Activated T-cell treated with anti-CD3 and anti-CD28 coated beads for 1 hour (primary cell): Measurements from ENCODE around the gene HAUS2.
"Not testable (repeated sequence)": the region's sequence is repeated elsewhere in the genome, so short reads cannot be mapped to it uniquely, and the experiment has no call there.

Experiments used
- DNase-seq: peaks from one replicate; pipeline ENCODE4 v3.0.0-alpha.2; 2020; ENCODE audit warnings: low read depth

The HAUS2 gene

DNA sequence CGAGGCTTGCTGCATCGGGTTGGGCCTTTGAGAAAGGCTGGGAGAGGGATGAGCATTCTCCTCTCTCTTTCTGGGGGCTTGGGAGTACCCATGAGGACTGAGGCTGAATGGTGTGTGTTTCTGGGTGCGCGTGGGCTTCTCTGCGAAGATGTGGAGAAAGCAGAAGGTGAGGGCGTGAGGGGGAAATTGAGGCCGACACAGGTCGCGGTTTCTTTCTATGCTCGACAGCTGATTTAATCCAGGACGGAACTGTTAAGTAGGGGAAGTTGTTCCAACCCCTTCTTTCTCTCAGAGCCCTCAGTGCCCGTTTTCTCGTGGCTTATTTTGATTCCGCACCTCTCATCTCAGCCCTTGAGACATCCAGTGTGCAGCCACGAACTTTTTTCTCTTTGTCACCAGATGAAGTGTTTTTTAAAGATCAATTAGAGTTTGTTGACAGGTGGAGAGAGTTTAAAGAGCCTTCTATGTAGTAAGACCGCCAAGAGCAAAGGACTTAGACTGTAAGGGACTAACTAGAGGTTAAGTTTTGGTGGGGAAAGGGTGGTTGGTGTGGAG, 27.5 kb downstream of the HAUS2 start:
- DNase-seq: no peak

DNA sequence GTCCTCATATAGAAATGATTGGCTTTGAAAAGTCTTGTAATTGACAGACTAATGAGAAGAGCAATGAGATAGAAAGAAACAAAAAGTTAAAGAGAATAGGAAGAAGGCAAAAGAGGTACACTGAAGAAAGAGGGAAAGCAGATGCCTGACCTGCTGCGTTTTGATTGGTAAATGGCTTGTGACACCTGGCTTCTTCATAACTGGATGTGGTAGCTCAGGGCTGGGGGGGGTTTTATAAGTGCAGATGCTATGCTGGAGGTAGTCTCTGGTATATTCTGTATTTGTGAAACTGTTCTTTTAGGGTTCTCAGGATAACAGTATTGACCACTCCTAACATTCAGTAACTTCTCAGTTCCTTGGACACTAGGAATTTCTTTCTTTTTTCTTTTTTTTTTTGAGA, 28.1 kb downstream of the HAUS2 start:
- no peak for DNase-seq

- DNase-seq: no peak
These were observed 28.9 kb downstream of the HAUS2 start for GRCh38 chr15:42577514-42578031.

DNA sequence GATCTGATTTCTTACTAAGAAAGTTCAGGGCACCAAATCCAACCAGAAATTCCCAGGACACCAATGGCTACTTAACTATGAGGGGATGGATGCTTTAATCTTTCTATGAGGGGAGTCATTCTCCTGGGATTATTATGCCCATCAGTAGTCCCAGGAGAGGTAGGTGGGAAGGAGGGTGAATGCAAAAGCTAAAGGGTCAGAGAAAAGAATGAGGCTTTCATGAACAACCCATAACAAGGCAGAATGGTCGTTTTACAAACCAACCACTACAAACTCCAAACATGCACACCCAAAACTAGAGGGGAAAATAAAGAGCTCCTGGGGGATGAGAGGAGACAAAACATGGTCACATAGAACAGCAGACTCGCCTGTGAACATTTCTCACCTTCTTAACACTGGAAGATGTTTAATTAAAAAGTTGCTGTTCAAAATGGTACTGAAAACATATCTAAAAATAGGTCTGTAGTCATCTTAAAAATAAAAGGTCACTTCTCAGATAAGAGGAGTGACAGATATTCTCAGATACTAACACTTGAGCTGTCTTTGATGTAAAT, 30.4 kb downstream of the HAUS2 start:
- DNase-seq: no peak

GRCh38 chr15:42581272-42581730, 32.7 kb downstream of the HAUS2 start:
- peak; percentile 68 for DNase-seq

GRCh38 chr15:42582569-42583375, 34.1 kb downstream of the HAUS2 start:
- DNase-seq: no peak

DNA sequence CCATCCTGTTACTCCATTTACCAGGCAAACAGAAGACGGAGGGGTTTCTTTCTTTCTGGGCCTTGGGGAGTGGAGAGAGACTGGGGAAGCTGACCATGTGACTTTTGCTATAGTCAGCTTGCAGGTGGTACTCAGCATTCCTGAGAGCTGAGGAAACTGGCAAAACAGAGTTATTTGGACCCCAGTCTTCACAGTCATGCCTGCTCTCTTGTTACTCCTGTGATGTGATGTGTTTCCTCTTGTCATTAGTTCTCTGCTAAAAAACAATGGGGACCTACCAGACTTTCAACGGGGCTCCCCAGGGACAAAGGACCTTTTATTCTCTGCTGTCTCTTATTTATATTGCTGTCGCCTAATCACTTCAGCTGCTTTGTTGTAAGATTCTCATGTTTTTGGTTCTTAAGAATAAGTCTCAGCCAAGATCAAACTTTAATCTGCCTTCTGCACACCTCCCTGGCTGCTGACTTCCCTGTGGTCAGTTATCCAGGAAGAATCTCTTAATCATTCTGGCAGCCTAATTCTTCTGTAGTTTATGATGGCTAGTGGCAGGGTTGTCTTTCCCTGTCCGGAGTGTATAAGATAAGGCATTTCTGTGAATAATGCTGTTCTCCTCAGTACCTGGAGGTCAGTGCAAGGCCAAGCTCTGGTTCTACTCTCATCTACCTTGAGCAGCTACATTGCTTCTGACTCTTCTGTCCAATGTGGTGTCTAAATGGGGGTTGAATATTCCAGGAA, 35.6 kb downstream of the HAUS2 start:
- no peak for DNase-seq

- no peak for DNase-seq
These were observed 42.1 kb downstream of the HAUS2 start for GRCh38 chr15:42590619-42591237.

GRCh38 chr15:42591238-42591934, 42.7 kb downstream of the HAUS2 start:
- no peak for DNase-seq

- DNase-seq: no peak
These were observed 44.1 kb downstream of the HAUS2 start for GRCh38 chr15:42592716-42593115.

DNA sequence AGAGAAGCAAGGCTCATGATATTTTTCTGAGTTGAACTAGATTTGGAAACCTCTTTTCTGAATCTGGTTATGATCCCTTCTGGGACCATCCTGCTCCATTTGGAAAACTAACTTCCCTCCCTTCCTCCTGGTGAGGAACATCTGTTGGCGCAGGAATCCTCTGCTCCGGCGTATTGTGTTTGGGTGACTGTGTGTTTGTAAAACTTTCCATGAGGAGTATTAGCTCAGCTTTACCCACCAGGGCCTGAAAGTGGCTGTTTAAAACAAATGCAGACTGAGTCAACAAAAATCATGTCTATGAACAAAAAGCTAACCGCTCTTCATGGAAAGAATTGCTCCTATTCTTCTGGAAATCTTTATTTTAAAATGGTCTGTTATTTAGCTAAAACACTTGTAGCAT, 44.5 kb downstream of the HAUS2 start:
- no peak for DNase-seq

GRCh38 chr15:42594095-42594494, 45.5 kb downstream of the HAUS2 start:
- DNase-seq: no peak

- DNase-seq: no peak
These were observed 47.1 kb downstream of the HAUS2 start for GRCh38 chr15:42595626-42596240.

- not testable (repeated sequence) for DNase-seq
These were observed 52.7 kb downstream of the HAUS2 start for GRCh38 chr15:42601316-42601715.

GRCh38 chr15:42602501-42602900, 53.9 kb downstream of the HAUS2 start:
- DNase-seq: no peak

- no peak for DNase-seq
These were observed 55.3 kb downstream of the HAUS2 start for GRCh38 chr15:42603978-42604377.

- DNase-seq: no peak
These were observed 56.5 kb downstream of the HAUS2 start for GRCh38 chr15:42604894-42605744.

- DNase-seq: no peak
These were observed 57.2 kb downstream of the HAUS2 start for GRCh38 chr15:42605796-42606195.

DNA sequence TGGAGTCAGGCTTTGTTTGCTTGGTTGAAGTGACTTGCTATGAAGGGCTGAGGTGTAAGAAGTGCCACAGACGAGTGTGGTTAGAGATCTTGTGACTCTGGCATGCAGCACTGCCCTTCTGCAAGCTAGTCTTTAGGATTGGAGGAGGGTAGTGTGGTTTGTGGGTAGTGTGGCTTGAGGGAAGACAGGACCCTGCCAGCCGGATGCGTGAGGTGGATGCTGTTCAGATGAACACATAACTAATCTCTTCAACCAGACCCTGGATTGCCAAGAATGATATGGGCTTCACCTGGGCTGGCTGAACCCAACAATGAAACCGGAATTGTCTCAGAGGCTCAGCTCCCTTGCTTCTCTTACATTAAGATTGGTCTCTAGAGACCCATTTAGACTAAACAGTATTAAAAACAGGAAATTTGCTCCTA, 59.5 kb downstream of the HAUS2 start:
- DNase-seq: peak; percentile 11
